HEK293 (cell line): Measurements from ENCODE around the gene MUSTN1.

Experiments
- CTCF ChIA-PET: fragments of 350-600 bp; formaldehyde crosslinking; extraction: SDS; loops from one replicate; lab custom pipeline; 2021; ENCODE audit warnings: antibody characterized with exemption; lab: Yijun Ruan, JAX
- POLR2A ChIA-PET: fragments of 300-600 bp; formaldehyde crosslinking; extraction: SDS; loops from one replicate; lab custom pipeline; 2020; ENCODE audit warnings: antibody characterized with exemption, inconsistent platforms; lab: Yijun Ruan, JAX
- H3K27ac ChIP-seq: fragments of 200-500 bp; sonication (Bioruptor generic); 2 replicates; pipeline ENCODE4 v1.5.1; 2014; ENCODE audit warnings: low read depth, low read length, control low read depth, inconsistent platforms; ENCODE audit errors: extremely low read depth
- H3K36me3 ChIP-seq, 2 experiments: fragments of 200-500 bp in 1 of 2; sonication (Bioruptor generic) in 1 of 2; 1 replicate in 1 of 2; 2 replicates in 1 of 2; pipeline ENCODE4 v1.5.1; 2014 to 2017; ENCODE audit warnings: inconsistent platforms in 2 of 2, low read length in 2 of 2; ENCODE audit not compliant: control insufficient read depth in 2 of 2, insufficient read depth in 1 of 2
- H3K4me1 ChIP-seq: fragments of 200-500 bp; sonication (Bioruptor generic); 2 replicates; pipeline ENCODE4 v1.5.1; 2014; ENCODE audit warnings: mild to moderate bottlenecking, low read length, inconsistent platforms; ENCODE audit not compliant: control insufficient read depth, insufficient read depth
- H3K4me3 ChIP-seq: 2 replicates; pipeline ENCODE4 v1.5.1; 2011; ENCODE audit warnings: low read depth, mild to moderate bottlenecking, control low read depth, low read length, moderate library complexity
- H3K9me3 ChIP-seq: fragments of 200-500 bp; sonication (Bioruptor generic); 2 replicates; pipeline ENCODE4 v1.5.1; 2014; ENCODE audit warnings: low read depth, low read length, inconsistent platforms; ENCODE audit not compliant: control insufficient read depth, insufficient read depth
- KLF1 ChIP-seq: fragments of 450-650 bp; formaldehyde crosslinking; IDR thresholded peaks from 2 replicates; pipeline ENCODE4 v1.5.1; 2016; ENCODE audit warnings: missing biosample characterization, missing genetic modification characterization
- OSR2 ChIP-seq: fragments of 450-650 bp; formaldehyde crosslinking; IDR thresholded peaks from 2 replicates; pipeline ENCODE4 v1.5.1; 2016; ENCODE audit warnings: missing biosample characterization, missing genetic modification characterization
- SP7 ChIP-seq: fragments of 450-650 bp; formaldehyde crosslinking; IDR thresholded peaks from 2 replicates; pipeline ENCODE4 v1.5.1; 2016; ENCODE audit warnings: missing biosample characterization, missing genetic modification characterization
- TCF7L2 ChIP-seq: IDR thresholded peaks from 2 replicates; pipeline ENCODE4 v1.6.1; 2011; ENCODE audit warnings: low read depth, mild to moderate bottlenecking, inconsistent platforms, low read length, moderate library complexity, borderline replicate concordance
- YY2 ChIP-seq: fragments of 450-650 bp; formaldehyde crosslinking; IDR thresholded peaks from 2 replicates; pipeline ENCODE4 v1.5.1; 2016; ENCODE audit warnings: missing biosample characterization, missing genetic modification characterization
- ZNF24 ChIP-seq: fragments of 450-650 bp; formaldehyde crosslinking; IDR thresholded peaks from 2 replicates; pipeline ENCODE4 v1.5.1; 2016; ENCODE audit warnings: missing biosample characterization, missing genetic modification characterization
- ZNF311 ChIP-seq: fragments of 450-650 bp; formaldehyde crosslinking; IDR thresholded peaks from 2 replicates; pipeline ENCODE4 v1.5.1; 2017; ENCODE audit warnings: missing biosample characterization, missing genetic modification characterization, borderline replicate concordance
- ZNF335 ChIP-seq: fragments of 450-650 bp; formaldehyde crosslinking; conservative IDR thresholded peaks from 2 replicates; pipeline ENCODE4 v1.5.1; 2016; ENCODE audit warnings: missing biosample characterization, missing genetic modification characterization
- ZNF366 ChIP-seq: fragments of 450-650 bp; formaldehyde crosslinking; conservative IDR thresholded peaks from 2 replicates; pipeline ENCODE4 v1.5.1; 2016; ENCODE audit warnings: missing biosample characterization, missing genetic modification characterization
- ZNF404 ChIP-seq: fragments of 450-650 bp; formaldehyde crosslinking; IDR thresholded peaks from 2 replicates; pipeline ENCODE4 v1.5.1; 2017; ENCODE audit warnings: missing biosample characterization, missing genetic modification characterization
- ZNF426 ChIP-seq: fragments of 450-650 bp; formaldehyde crosslinking; IDR thresholded peaks from 2 replicates; pipeline ENCODE4 v1.5.1; 2017; ENCODE audit warnings: missing biosample characterization, missing genetic modification characterization, mild to moderate bottlenecking, inconsistent platforms, moderate library complexity
- ZNF549 ChIP-seq: fragments of 450-650 bp; IDR thresholded peaks from 2 replicates; pipeline ENCODE4 v1.5.1; 2018; ENCODE audit warnings: missing biosample characterization, missing genetic modification characterization, mild to moderate bottlenecking, inconsistent platforms, moderate library complexity
- ZNF677 ChIP-seq: fragments of 450-650 bp; IDR thresholded peaks from 2 replicates; pipeline ENCODE4 v1.5.0; 2018; ENCODE audit warnings: missing biosample characterization, mild to moderate bottlenecking, missing genetic modification characterization, moderate library complexity
- ZNF76 ChIP-seq: fragments of 450-650 bp; formaldehyde crosslinking; IDR thresholded peaks from 2 replicates; pipeline ENCODE4; 2016; ENCODE audit warnings: low read depth, missing biosample characterization, missing genetic modification characterization, borderline replicate concordance
- ZNF830 ChIP-seq: fragments of 450-650 bp; IDR thresholded peaks from 2 replicates; pipeline ENCODE4 v1.5.0; 2018; ENCODE audit warnings: missing biosample characterization, missing genetic modification characterization, low read depth, mild to moderate bottlenecking, moderate library complexity
- TF ChIP-seq, protein P1 (sequence below): fragments of 450-650 bp; IDR thresholded peaks from 2 replicates; pipeline ENCODE4 v1.5.1; 2018; ENCODE audit warnings: missing biosample characterization, mild to moderate bottlenecking, missing genetic modification characterization
- TF ChIP-seq, protein P2 (sequence below): fragments of 450-650 bp; formaldehyde crosslinking; conservative IDR thresholded peaks from 2 replicates; pipeline ENCODE4 v1.5.1; 2016; ENCODE audit warnings: low read depth, missing biosample characterization, missing genetic modification characterization
- TF ChIP-seq, protein P3 (sequence below): fragments of 450-650 bp; formaldehyde crosslinking; IDR thresholded peaks from 2 replicates; pipeline ENCODE4 v1.5.1; 2016; ENCODE audit warnings: missing biosample characterization, missing genetic modification characterization

Gene MUSTN1

DNA sequence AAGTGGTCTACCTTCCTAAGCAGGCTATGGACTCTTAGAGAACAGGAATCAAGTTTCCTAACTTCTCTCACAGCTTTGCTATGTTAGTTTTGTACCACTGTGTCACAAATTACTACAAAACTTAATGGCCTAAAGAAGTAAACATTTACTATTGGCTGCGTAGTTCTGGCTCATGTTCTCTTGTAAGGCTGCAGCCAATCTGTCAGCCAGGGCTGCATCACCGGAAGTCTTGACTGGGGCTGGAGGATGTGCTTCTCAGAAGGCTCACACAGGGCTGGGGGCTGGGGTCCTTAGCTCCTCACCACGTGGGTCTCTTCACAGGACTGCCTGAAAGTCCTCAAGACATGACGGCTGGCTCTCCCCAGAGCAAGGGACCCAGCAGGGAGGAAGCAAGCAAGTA is 47.1 kb upstream of the MUSTN1 start:
- Histone ChIP-seq H3K36me3 (peaks cover 0 to 17% of the 10 kb centered on the region in 2 experiments; a peak in 1 of 3 replicates), H3K9me3 (no peaks in the 10 kb centered on the region), H3K27ac (no peak overlapping the region), H3K4me3 (no peak overlapping the region), H3K4me1 (no peaks in the 10 kb centered on the region)
- POLR2A ChIA-PET, result no interaction called here
- CTCF ChIA-PET, result no interaction called here
- no peak for TF ChIP-seq ZNF311 (tag by site-specific recombination)
- TF ChIP-seq ZNF830 (tag by site-specific recombination), result no peak
- TF ChIP-seq, protein P1, sequence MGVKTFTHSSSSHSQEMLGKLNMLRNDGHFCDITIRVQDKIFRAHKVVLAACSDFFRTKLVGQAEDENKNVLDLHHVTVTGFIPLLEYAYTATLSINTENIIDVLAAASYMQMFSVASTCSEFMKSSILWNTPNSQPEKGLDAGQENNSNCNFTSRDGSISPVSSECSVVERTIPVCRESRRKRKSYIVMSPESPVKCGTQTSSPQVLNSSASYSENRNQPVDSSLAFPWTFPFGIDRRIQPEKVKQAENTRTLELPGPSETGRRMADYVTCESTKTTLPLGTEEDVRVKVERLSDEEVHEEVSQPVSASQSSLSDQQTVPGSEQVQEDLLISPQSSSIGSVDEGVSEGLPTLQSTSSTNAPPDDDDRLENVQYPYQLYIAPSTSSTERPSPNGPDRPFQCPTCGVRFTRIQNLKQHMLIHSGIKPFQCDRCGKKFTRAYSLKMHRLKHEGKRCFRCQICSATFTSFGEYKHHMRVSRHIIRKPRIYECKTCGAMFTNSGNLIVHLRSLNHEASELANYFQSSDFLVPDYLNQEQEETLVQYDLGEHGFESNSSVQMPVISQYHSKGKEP, result no peak
- no peak for TF ChIP-seq SP7
- no peak for TF ChIP-seq TCF7L2
- no peak for TF ChIP-seq ZNF549 (tag by site-specific recombination)
- TF ChIP-seq, protein P2, sequence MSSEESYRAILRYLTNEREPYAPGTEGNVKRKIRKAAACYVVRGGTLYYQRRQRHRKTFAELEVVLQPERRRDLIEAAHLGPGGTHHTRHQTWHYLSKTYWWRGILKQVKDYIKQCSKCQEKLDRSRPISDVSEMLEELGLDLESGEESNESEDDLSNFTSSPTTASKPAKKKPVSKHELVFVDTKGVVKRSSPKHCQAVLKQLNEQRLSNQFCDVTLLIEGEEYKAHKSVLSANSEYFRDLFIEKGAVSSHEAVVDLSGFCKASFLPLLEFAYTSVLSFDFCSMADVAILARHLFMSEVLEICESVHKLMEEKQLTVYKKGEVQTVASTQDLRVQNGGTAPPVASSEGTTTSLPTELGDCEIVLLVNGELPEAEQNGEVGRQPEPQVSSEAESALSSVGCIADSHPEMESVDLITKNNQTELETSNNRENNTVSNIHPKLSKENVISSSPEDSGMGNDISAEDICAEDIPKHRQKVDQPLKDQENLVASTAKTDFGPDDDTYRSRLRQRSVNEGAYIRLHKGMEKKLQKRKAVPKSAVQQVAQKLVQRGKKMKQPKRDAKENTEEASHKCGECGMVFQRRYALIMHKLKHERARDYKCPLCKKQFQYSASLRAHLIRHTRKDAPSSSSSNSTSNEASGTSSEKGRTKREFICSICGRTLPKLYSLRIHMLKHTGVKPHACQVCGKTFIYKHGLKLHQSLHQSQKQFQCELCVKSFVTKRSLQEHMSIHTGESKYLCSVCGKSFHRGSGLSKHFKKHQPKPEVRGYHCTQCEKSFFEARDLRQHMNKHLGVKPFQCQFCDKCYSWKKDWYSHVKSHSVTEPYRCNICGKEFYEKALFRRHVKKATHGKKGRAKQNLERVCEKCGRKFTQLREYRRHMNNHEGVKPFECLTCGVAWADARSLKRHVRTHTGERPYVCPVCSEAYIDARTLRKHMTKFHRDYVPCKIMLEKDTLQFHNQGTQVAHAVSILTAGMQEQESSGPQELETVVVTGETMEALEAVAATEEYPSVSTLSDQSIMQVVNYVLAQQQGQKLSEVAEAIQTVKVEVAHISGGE, result no peak
- TF ChIP-seq YY2 (tag by site-specific recombination), result no peak
- no peak for TF ChIP-seq OSR2 (tag by site-specific recombination)
- no peak for TF ChIP-seq ZNF76 (tag by site-specific recombination)
- TF ChIP-seq ZNF24 (tag by site-specific recombination), result no peak
- no peak for TF ChIP-seq ZNF335 (tag by site-specific recombination)
- TF ChIP-seq ZNF677, result no peak
- TF ChIP-seq, protein P3, sequence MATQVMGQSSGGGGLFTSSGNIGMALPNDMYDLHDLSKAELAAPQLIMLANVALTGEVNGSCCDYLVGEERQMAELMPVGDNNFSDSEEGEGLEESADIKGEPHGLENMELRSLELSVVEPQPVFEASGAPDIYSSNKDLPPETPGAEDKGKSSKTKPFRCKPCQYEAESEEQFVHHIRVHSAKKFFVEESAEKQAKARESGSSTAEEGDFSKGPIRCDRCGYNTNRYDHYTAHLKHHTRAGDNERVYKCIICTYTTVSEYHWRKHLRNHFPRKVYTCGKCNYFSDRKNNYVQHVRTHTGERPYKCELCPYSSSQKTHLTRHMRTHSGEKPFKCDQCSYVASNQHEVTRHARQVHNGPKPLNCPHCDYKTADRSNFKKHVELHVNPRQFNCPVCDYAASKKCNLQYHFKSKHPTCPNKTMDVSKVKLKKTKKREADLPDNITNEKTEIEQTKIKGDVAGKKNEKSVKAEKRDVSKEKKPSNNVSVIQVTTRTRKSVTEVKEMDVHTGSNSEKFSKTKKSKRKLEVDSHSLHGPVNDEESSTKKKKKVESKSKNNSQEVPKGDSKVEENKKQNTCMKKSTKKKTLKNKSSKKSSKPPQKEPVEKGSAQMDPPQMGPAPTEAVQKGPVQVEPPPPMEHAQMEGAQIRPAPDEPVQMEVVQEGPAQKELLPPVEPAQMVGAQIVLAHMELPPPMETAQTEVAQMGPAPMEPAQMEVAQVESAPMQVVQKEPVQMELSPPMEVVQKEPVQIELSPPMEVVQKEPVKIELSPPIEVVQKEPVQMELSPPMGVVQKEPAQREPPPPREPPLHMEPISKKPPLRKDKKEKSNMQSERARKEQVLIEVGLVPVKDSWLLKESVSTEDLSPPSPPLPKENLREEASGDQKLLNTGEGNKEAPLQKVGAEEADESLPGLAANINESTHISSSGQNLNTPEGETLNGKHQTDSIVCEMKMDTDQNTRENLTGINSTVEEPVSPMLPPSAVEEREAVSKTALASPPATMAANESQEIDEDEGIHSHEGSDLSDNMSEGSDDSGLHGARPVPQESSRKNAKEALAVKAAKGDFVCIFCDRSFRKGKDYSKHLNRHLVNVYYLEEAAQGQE (tag by site-specific recombination), result no peak
- TF ChIP-seq ZNF426, result no peak

DNA sequence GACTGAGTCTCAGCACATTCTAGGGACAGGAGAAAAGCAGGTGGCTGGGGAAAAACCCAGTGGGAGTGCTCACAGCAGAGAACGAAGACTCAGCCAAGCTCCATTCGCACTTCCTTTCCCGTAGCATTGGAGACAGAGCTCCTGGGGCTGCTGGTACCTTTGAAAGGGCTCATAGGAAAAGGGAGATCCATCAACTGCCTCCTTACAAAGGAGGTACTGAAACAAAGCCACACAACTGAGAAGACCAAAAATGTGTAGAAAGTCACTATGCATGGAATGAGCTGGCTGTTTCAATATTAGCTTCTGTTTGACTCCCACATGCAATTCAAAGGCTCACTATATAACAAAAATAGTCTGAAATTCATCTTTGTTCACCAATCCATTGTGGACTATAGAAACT is 45.7 kb upstream of the MUSTN1 start:
- CTCF ChIA-PET, result no interaction called here
- POLR2A ChIA-PET, result no interaction called here
- Histone ChIP-seq H3K36me3 (peaks cover 0 to 9% of the 10 kb centered on the region in 2 experiments; a peak in 1 of 3 replicates), H3K4me1 (no peaks in the 10 kb centered on the region), H3K4me3 (no peak overlapping the region), H3K9me3 (no peaks in the 10 kb centered on the region), H3K27ac (no peak overlapping the region)
- TF ChIP-seq KLF1 (tag by site-specific recombination) (no peak), ZNF366 (tag by site-specific recombination) (no peak), ZNF404 (tag by site-specific recombination) (no peak)
